GM12872 (cell line): ENCODE data around the gene FKBP9.

Experiments
- TF ChIP-seq, protein P1 (sequence below): IDR thresholded peaks from 3 replicates; pipeline ENCODE4 v1.5.1; 2011; ENCODE audit warnings: low read depth, mild to moderate bottlenecking, low read length, moderate library complexity; ENCODE audit not compliant: insufficient read depth

The FKBP9 gene

DNA sequence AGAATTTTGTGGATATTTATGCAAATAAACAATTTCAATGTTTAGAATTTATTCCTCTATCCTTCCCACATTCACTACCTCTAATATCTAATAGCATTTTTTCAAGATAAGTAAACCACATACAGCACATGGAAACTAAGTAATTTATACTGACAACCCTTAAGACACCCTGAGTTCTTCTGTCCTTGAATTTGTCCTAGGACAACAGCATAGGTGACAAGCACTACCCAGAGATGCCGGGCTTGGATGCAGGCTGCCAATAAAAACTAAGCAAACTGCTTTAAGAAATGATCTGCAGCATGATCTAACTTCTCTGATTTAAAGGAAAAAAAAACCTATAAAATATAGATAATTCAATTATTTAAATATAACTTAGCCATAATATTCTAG is 82.7 kb downstream of the FKBP9 start:
- TF ChIP-seq, protein P1, sequence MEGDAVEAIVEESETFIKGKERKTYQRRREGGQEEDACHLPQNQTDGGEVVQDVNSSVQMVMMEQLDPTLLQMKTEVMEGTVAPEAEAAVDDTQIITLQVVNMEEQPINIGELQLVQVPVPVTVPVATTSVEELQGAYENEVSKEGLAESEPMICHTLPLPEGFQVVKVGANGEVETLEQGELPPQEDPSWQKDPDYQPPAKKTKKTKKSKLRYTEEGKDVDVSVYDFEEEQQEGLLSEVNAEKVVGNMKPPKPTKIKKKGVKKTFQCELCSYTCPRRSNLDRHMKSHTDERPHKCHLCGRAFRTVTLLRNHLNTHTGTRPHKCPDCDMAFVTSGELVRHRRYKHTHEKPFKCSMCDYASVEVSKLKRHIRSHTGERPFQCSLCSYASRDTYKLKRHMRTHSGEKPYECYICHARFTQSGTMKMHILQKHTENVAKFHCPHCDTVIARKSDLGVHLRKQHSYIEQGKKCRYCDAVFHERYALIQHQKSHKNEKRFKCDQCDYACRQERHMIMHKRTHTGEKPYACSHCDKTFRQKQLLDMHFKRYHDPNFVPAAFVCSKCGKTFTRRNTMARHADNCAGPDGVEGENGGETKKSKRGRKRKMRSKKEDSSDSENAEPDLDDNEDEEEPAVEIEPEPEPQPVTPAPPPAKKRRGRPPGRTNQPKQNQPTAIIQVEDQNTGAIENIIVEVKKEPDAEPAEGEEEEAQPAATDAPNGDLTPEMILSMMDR = no peak

DNA sequence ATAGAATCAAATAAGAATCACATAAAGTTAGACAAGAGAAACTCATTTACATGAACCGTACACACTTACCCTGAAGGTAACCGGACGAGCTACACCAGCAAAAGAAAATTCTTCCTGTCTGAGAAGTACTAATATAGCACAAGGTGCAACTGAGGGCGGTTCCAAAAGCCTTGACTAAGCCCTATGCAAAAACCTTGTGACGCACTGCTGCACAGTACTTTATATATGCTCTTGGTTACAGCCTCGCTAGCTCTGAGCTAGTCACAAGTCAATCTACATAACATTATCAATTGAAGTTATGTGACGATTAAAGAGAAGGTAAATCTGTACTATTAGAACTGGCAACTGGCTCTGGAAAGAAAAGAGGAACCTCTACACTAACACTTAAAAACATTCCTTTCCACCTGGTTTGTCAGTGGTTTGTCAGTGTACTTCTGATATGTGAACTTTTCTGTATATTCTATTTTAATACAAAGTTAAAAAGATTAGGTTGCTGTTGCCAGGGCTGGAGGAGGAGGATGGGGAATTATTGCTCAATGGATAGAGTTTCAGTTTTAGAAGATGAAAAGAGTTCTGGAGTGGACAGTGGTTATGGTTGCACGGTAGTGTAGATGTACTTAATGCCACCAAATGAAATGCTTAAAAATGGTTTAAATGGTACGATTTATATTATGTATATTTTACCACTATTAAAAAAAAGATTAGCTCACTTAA is 83.7 kb downstream of the FKBP9 start:
- TF ChIP-seq, protein P1 = no peak

DNA sequence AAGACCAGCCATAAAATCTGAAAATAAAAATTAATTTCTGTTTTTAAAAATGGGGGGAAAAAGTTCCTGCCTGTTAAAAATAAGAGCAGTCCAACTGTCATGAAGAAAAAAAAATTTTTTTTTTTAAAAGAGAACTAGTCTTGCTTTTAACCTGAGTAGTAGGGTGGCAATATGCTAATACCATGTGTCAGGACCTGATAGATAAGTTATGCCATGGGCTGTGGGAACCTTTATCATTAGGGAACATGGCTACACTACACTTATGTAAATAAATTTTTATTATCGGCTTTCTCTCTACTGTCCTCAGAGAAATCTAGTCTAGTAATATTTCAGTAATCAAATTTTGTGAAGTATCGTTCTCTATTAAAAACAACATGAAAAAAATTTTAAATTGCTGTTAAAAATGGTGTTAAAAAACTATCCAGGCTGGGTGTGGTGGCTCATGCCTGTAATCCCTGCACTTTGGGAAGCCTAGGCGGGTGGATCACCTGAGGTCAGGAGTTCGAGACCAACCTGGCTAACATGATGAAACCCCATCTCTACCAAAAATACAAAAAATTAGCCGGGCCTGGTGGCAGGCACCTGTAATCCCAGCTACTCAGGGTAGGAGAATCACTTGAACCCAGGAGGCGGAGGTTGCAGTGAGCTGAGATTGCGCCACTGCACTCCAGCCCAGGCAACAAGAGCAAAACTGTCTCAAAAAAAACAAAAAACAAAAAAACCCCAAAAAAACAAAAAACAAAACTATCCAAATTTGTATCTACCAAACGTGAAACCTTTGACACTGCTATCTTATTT is 84.6 kb downstream of the FKBP9 start:
- TF ChIP-seq, protein P1 = no peak

DNA sequence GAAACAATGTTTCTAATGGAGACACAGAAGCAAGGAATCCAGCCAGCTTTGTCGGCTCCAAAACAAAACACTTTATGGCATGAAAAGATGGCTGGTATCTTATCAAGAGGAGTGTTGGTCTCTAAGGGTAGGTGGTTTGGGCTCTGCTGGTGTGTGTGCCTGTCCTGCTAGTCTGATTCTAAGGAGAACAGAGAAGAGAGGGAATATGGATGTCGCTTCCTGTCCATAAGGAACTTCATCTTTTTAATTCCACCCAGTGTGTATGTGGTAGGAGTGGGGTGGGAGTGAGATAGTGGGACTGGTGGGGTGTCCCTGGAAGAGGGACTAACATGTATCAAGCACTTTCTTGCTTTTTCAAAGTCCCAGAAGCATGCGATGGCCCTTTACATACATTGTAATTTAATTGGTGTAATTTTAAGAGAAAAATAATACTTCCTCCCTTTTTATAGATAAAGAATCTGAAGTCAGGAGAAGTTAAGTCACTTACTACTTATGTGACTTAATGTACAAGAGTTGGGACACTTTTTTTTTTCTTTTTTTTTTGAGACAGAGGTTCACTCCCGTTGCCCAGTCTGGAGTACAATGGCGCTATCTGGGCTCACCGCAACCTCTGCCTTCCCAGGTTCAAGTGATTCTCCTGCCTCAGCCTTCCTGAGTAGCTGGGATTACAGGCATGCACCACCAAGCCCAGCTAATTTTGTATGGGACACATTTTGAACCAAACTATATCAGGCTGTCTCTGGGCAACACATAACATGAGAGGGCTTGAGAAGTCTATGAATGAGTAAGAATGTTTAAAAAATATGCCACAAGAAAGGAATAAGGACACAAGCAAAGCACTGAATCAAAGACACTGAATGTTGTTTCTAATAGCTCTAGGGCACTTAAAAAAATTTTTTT is 86.5 kb downstream of the FKBP9 start:
- TF ChIP-seq, protein P1 = no peak

DNA sequence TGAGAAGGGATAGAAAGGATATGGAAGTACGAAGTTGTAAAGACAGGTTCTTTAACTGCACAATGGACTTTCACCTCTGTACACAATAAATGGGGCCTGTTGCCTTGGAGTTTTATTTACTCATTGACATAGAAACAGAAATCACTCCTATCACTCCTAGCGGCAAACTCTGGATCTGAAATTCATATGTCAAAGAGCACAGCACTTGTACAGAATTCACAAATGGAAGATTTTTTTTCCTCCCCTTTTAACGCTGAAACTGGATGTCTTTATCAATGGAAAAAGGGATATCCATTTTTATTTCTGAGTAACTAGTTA is 87.1 kb downstream of the FKBP9 start:
- TF ChIP-seq, protein P1 = no peak

DNA sequence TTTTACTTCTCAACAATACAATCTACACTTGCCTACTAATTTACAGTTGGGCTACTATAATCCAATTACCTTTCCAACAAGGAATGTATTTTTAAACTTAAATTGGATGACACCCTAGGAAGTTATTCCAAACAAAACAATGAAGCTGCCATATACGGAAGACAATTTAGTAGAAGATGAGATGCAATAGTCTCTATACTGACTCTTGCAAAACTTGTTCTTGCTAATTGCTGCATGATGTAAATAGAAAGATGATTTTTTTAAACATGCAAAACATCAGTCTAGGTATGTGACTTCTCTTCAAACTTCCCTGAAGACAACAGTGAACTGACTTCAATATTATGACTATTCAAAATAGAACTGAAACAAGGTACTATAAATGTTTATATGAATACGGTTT is 87.7 kb downstream of the FKBP9 start:
- TF ChIP-seq, protein P1 = no peak

DNA sequence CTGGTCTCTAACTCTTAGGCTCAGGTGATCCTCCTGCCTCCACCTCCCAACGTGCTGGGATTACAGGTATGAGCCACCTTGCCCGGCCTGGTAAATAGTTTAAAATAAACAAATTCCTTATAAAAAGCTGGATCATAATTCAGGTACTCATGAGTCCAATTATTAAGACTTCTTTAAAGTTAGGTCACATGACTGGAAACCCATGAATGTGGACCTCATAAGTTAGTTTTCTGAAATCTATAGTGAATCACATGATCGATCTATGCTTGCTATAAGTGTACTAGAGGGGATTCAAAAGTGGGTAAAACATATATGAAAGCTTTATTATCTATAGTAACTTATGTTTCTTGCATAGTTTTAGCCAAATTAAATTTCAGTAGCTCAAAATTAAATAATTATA is 91.0 kb downstream of the FKBP9 start:
- TF ChIP-seq, protein P1 = no peak
